Right cardiac atrium (tissue), 5 donors: Measurements from ENCODE around the gene SPINT1. TPM values are rescaled to one million over a fixed set of nuclear protein-coding genes. Genes with fewer than 3 reads are reported as not detected.
A peak's percentile ranks its signal among the peaks of the same experiment; 100 is the strongest.

ENCODE experiments used
- ATAC-seq, 2 donors: fragments of 200-7000 bp; cut with Tn5 transposase; one replicate each; pipeline versions ENCODE4 v1.8.0 to v1.9.1; 2020; ENCODE audit warnings: moderate library complexity in 2 of 2, mild to moderate bottlenecking in 1 of 2
- DNase-seq, 3 donors: peaks; one replicate each; pipeline ENCODE4 v3.0.0-alpha.2; 2020
- H3K27ac ChIP-seq: one replicate; pipeline ENCODE4 v1.5.1; 2013; ENCODE audit warnings: mild to moderate bottlenecking, low read length, control low read depth, moderate library complexity
- H3K27me3 ChIP-seq: one replicate; pipeline ENCODE4 v1.6.1; 2013; ENCODE audit not compliant: control insufficient read depth, insufficient read depth
- H3K4me1 ChIP-seq: one replicate; pipeline ENCODE4 v1.6.1; 2013; ENCODE audit warnings: low read length; ENCODE audit not compliant: control insufficient read depth, insufficient read depth
- H3K4me3 ChIP-seq: one replicate; pipeline ENCODE4 v1.5.1; 2013; ENCODE audit warnings: low read length, control low read depth
- H3K9me3 ChIP-seq: one replicate; pipeline ENCODE4 v1.6.1; 2013; ENCODE audit warnings: low read length; ENCODE audit not compliant: control insufficient read depth
- WGBS: extraction: QIAGEN DNeasy Blood & Tissue Kit; methylation state at CpG from one replicate; pipeline ENCODE4 v1.1.7; 2013; 5-methylcytosine and 5-hydroxymethylcytosine counted together
- intact Hi-C, 4 donors: fragments of 100-400 bp; cut with DNase I; formaldehyde crosslinking; loops; one replicate each; pipeline versions ENCODE4 v1.11.0 to v1.14.0; 2022 to 2023
- polyA plus RNA-seq: library from polyadenylated mRNA; stranded (reverse); fragments of 200-250 nt; gene quantifications from one replicate; pipeline ENCODE4 v1.2.3, GENCODE V29; 2013
- total RNA-seq, 4 donors: library from RNA; stranded (reverse); fragmentation: NEBNext Ultra II Directional; extraction: Animal tissue kit (Norgen Biotek cat#: 25700); gene quantifications; one replicate each; pipeline ENCODE4 v1.2.1, GENCODE V29; 2021
- donor health status: healthy with polysubstance abuse.
- donor health status: DM: no; HTN: yes; CAD: no.
- donor health status: DM: no; HTN: no; CAD: no.
- donor health status: DM: no; HTN: yes; CAD: no; lungs with severe emphysema.
- donor health status: DM: yes; HTN: yes; CAD: no.

The SPINT1 gene
- total and polyA plus RNA-seq, 5 donors: 0.43 to 1.1 (median 0.58) TPM

- peak overlapping the region; percentile 21 for H3K4me3 ChIP-seq
- WGBS: 16% methylated on average over 22 of the region's 22 CpGs
- peaks cover 10% of the 10 kb centered on the region for H3K4me1 ChIP-seq
- peak overlapping the region; percentile 80 for H3K27ac ChIP-seq
- H3K9me3 ChIP-seq: no peaks in the 10 kb centered on the region
- ATAC-seq (peak; percentile 45 to 58), DNase-seq (peak; percentile 66 to 90 (median 87))
- no peaks in the 10 kb centered on the region for H3K27me3 ChIP-seq
- intact Hi-C loops: loop anchor here in 3 of 4 donors (2.0 to 5.0 kb wide), 4 partner anchors 34 to 275 kb away; no protein-coding TSS in a partner anchor
Observed at GRCh38 chr15:40906991-40907802, 63.3 kb downstream of the SPINT1 start.

Other genes with a start within 250 kb of the SPINT1 start
- gene KNL1, start 249.8 kb upstream of the SPINT1 start, total RNA-seq: 1 to 10 TPM in 1 of 4 donors, under 1 TPM in 3; 0.39 to 1.6 (median 0.50) TPM
- 0.14 TPM for gene KNL1, start 249.8 kb upstream of the SPINT1 start, polyA plus RNA-seq
- 1 to 10 TPM in 2 of 4 donors, under 1 TPM in 2; 0.20 to 1.4 (median 0.81) TPM for gene RAD51, start 148.9 kb upstream of the SPINT1 start, total RNA-seq
- gene RAD51, start 148.9 kb upstream of the SPINT1 start, polyA plus RNA-seq: 0.25 TPM
- gene RMDN3, start 88.8 kb upstream of the SPINT1 start, total RNA-seq: 10 to 100 TPM; 15.4 to 21.0 (median 18.0) TPM
- gene RMDN3, start 88.8 kb upstream of the SPINT1 start, polyA plus RNA-seq: 17.6 TPM
- gene GCHFR, start 80.0 kb upstream of the SPINT1 start, total RNA-seq: 10 to 100 TPM in 1 of 4 donors, 1 to 10 TPM in 3; 6.1 to 11.5 (median 7.6) TPM
- gene GCHFR, start 80.0 kb upstream of the SPINT1 start, polyA plus RNA-seq: 14.9 TPM
- under 1 TPM; 0.17 to 0.41 (median 0.31) TPM for gene C15orf62, start 74.1 kb upstream of the SPINT1 start, total RNA-seq
- gene C15orf62, start 74.1 kb upstream of the SPINT1 start, polyA plus RNA-seq: 0.25 TPM
- 10 to 100 TPM; 14.4 to 25.7 (median 19.3) TPM for gene ZFYVE19, start 37.0 kb upstream of the SPINT1 start, total RNA-seq
- 15.6 TPM for gene ZFYVE19, start 37.0 kb upstream of the SPINT1 start, polyA plus RNA-seq
- 10 to 100 TPM; 17.1 to 19.6 (median 18.8) TPM for gene DNAJC17, start 36.6 kb upstream of the SPINT1 start, total RNA-seq
- gene DNAJC17, start 36.6 kb upstream of the SPINT1 start, polyA plus RNA-seq: 30.6 TPM
- not detected for gene PPP1R14D, start 15.3 kb upstream of the SPINT1 start, total RNA-seq
- not detected for gene PPP1R14D, start 15.3 kb upstream of the SPINT1 start, polyA plus RNA-seq
- gene RHOV, start 30.2 kb downstream of the SPINT1 start, total RNA-seq: not detected
- gene RHOV, start 30.2 kb downstream of the SPINT1 start, polyA plus RNA-seq: not detected
- 10 to 100 TPM; 17.6 to 21.0 (median 19.4) TPM for gene VPS18, start 50.4 kb downstream of the SPINT1 start, total RNA-seq
- 12.7 TPM for gene VPS18, start 50.4 kb downstream of the SPINT1 start, polyA plus RNA-seq
- gene DLL4, start 85.3 kb downstream of the SPINT1 start, total RNA-seq: 10 to 100 TPM in 1 of 4 donors, 1 to 10 TPM in 3; 5.9 to 14.4 (median 7.2) TPM
- 7.2 TPM for gene DLL4, start 85.3 kb downstream of the SPINT1 start, polyA plus RNA-seq
- gene CHAC1, start 109.4 kb downstream of the SPINT1 start, total RNA-seq: 1 to 10 TPM; 1.6 to 2.0 (median 1.7) TPM
- gene CHAC1, start 109.4 kb downstream of the SPINT1 start, polyA plus RNA-seq: 3.2 TPM